Stimulated activated CD4-positive, alpha-beta T cell treated with anti-CD3 and anti-CD28 coated beads, Interleukin-2, amount 100 ng/mL, for 48 hours (primary cell): ENCODE results near the gene DISP2.

Experiments used
- DNase-seq, 2 donors: peaks; one replicate each; pipeline ENCODE4 v3.0.0-alpha.2; 2020

DISP2 gene

DNA sequence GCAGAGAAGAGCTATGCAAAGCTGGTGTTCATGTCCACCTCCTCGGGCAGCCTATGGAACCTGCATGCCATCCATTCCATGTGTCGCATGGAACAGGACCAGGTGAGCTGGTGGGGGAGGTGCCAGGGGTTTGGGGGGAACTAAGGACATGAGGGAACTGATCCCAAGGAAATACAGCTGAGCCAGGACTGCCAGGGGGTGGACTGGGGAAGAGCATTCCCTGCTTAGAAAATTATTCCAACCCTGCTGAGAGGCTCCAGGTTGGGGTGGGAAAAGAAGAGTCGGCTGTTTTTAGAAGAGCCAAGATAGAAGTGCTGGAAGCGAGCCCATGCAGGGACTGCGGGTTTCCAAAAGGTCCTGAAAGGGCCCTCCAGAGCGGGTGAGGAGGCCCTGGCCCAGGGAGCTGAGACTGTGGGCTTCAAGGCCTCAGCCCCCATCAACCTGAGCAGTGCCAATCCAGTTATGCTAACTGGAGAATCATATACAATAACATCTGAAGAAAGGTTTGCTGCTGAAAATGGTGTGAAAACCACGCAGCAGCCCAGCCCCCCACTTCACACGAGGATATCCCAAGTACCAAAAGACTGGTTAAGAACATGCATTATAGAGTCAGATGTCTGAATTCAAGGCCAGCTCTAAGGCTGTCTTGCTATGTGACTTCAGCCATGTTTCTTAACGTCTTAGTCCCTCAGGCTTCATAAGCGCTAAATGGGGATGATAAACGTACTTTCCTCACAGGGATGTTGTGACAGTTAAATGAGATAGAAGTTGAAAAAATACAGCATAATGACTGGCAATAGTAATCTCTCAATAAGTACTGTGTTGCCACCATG lies 7.8 kb downstream of the DISP2 start:
- no peak for DNase-seq

DNA sequence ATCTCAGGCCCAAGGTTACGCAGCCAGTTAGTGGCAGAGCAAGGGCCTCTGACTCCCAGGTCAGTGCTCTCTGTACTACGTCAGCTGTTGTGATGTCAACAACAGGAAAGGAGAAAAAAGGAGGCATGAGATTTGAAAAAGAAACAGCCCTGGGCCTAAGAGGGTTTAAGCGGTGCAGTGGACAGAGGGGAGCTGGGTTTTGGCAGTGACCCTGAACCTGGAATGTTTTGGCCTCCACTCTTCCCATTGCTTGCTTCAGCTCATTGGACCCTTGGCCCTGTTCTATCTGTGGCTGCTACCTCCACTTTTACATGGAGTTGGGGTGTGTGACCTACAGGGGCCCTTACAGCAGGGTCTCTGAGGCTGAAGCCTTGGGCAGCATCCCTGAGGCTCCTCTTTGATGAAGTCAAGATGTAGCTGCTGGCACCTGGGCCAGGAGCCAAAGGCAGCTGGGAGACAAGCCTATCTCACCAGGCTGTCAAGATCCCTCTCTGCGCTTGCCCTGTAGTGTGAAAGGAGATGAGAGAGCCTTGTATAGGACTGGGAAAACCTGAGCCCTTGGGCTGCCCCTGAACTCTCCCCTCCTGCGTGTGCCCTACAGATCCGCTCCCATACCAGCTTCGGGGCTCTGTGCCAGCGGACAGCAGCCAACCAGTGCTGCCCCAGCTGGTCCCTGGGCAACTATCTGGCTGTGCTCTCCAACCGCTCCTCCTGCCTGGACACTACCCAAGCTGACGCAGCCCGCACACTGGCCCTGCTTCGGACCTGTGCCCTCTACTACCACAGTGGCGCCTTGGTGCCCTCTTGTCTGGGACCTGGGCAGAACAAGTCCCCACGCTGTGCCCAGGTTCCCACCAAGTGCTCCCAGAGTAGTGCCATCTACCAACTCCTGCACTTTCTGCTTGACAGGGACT lies 8.7 kb downstream of the DISP2 start:
- DNase-seq = no peak

DNA sequence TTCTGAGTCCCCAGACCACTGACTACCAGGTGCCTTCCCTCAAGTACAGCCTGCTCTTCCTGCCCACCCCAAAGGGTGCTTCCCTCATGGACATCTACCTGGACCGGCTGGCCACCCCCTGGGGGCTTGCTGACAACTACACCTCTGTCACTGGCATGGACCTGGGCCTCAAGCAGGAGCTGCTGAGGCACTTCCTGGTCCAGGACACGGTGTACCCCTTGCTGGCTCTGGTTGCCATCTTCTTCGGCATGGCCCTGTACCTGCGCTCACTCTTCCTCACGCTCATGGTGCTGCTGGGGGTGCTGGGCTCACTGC lies 9.3 kb downstream of the DISP2 start:
- no peak for DNase-seq

DNA sequence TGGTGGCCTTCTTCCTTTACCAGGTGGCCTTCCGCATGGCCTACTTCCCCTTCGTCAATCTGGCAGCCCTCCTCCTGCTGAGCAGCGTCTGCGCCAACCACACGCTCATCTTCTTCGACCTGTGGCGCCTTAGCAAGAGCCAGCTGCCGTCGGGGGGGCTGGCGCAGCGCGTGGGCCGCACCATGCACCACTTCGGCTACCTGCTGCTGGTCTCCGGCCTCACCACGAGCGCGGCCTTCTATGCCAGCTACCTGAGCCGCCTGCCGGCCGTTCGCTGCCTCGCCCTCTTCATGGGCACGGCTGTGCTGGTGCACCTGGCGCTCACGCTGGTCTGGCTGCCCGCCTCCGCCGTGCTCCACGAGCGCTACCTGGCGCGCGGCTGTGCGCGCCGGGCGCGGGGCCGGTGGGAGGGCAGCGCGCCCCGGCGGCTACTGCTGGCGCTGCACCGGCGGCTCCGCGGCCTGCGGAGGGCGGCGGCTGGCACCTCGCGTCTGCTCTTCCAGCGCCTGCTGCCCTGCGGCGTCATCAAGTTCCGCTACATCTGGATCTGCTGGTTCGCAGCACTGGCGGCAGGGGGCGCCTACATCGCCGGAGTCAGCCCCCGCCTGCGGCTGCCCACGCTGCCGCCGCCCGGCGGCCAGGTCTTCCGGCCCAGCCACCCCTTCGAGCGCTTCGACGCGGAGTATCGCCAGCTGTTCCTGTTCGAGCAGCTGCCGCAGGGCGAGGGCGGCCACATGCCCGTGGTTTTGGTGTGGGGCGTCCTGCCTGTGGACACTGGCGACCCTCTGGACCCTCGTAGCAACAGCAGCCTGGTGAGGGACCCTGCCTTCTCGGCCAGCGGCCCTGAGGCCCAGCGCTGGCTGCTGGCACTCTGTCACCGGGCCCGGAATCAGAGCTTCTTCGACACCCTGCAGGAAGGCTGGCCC lies 9.9 kb downstream of the DISP2 start:
- DNase-seq = peak; percentile 77 to 82

DNA sequence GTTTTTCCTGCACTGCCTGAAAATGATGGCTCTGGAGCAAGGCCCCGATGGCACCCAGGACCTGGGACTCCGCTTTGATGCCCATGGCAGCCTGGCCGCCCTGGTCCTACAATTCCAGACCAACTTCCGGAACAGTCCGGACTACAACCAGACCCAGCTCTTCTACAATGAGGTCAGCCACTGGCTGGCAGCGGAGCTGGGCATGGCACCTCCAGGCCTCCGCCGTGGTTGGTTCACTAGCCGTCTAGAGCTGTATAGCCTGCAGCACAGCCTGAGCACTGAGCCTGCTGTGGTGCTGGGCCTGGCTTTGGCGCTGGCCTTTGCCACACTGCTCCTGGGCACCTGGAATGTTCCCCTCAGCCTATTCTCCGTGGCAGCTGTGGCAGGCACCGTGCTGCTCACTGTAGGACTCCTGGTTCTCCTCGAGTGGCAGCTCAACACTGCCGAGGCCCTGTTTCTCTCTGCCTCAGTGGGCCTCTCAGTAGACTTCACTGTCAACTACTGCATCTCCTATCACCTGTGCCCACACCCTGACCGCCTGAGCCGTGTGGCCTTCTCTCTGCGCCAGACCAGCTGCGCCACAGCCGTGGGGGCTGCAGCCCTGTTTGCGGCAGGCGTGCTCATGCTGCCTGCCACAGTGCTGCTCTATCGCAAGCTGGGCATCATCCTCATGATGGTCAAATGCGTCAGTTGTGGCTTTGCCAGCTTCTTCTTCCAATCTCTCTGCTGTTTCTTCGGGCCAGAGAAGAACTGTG lies 10.9 kb downstream of the DISP2 start:
- no peak for DNase-seq

DNA sequence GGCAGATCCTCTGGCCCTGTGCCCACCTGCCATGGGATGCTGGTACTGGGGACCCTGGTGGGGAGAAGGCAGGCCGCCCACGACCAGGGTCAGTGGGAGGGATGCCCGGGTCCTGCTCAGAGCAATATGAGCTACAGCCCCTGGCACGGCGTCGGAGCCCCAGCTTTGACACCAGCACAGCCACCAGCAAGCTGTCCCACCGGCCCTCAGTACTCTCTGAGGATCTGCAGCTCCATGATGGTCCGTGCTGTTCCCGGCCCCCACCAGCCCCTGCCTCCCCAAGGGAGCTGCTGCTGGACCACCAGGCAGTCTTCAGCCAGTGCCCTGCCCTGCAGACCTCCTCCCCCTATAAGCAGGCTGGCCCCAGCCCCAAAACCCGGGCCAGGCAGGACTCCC lies 11.5 kb downstream of the DISP2 start:
- no peak for DNase-seq

DNA sequence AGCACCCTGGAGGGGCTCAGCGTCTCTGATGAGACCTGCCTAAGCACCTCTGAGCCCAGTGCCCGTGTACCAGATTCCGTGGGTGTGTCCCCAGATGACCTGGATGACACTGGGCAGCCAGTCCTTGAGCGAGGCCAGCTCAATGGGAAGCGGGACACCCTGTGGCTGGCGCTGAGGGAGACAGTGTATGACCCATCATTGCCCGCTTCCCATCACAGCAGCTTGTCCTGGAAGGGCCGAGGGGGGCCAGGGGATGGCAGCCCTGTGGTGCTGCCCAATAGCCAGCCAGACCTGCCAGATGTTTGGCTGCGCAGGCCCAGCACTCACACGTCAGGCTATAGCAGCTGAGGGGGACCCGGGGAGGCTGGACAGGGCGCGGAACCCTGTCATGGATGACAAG lies 12.0 kb downstream of the DISP2 start:
- no peak for DNase-seq

DNA sequence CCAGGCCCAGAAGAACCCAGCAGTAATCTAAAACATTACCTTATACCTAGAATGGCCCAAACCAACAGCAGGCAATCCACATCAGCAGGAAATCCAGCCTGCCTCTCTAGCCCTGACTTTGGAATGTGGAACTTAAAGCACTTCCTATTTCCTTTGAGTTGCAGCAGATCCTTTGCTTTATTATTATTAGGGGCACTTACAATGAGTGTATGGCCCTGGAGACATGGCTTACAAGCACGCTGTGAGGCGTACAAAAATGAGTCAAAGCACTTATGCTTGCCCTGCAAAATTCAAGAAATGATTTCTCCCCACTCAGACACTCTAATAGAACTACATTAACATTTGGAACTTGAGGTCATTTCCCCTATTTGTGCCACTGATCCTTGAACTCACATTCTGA lies 15.0 kb downstream of the DISP2 start:
- DNase-seq = no peak

DNA sequence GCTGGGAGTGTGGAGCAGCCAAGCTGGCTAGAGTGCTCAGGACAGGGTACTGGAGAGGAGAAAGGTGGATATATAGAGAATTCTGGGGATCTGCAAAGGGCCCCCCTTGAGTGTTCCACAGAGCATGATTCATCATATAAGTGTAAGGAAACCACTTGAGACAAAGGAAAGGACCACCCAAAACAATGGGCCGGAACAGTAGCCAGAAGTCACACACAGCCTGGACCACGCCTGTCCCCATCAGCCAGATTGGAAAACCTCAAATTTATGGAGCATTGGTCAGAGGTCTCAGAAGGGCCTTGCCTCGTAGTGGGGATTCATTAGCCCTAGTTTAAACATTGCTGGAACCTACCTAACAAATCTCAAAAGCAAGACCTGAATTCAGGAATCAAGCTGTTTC lies 19.6 kb downstream of the DISP2 start:
- no peak for DNase-seq

DNA sequence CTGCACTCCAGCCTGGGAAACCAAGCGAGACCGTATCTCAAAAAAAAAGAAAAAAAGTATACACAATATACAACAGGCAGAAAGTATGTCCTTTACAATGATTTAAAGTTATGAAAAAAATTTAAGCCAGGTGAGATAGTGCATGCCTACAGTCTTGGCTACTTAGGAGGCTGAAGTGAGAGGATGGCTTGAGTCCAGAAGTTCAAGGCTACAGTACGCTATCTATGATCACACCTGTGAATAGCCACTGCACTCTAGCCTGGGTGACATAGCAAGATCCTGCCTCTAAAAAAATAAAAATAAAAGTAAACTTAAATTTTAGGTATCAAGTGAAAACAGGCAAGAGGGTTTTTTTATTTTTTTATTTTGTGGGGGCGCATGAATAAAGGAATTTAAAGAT lies 21.4 kb downstream of the DISP2 start:
- no peak for DNase-seq

DNA sequence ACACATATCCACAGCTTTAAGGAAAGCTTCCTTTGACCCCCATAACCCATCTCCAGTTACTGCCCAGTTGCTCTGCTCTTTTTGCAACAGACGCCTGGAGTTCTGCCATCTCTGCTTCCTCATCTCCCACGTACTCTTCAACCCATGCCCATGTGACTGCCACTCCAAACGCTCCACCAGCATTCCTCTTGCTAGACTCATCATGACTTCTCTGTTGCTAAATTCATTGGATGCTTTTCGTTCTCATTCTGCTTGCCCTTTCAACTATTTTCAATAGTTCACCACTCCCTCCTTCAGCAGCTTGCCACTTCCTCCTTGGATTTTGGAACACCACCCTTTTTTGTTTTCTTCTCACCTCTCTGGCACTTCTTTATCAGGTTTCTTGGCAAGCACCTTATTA lies 21.8 kb downstream of the DISP2 start:
- DNase-seq = no peak

DNA sequence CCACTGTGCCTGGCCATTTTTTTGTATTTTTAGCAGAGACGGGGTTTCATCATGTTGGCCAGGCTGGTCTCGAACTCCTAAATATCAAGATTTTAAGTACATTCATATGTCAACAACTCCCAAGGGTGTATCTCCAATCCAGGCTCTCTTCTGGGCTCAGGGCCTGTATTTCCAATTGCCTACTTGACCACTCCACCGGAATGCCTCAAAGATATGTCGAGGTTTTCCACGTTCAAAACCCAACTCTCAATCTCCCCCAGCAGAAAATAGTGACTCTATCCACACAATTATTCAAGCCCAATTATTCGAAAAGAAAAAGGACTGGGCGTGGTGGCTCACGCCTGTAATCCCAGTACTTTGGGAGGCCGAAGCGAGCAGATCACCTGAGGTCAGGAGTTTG lies 22.6 kb downstream of the DISP2 start:
- DNase-seq = no peak

DNA sequence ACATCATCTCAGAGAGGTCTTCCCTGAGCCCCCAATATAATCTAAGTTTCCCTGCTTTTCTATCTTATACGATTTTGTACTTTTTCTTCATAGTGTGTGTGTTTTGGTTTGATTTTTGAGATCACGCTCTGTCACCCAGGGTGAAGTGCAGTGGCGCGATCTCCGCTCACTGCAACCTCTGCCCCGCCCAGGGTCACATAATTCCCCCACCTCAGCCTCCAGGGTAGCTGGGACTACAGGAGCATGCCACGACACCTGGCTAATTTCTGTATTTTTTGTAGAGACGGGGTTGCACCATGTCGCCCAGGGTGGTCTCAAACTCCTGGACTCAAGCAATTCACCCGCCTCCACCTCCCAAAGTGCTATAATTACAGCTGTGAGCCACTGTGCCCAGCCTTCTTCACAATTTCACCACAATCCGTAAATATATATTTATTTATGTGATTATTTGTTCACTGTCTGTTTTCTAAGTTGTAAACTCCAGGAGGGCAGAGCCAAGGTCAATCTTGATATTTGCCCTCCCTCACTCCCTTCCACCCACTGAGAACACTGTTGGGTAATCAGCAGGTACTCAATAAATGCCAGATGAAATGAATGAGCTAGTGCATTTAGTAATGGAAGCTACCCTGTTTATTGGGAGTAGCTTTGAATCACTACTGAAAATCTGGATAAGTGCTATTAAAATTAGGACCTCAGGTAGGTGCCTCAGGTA lies 24.0 kb downstream of the DISP2 start:
- no peak for DNase-seq

DNA sequence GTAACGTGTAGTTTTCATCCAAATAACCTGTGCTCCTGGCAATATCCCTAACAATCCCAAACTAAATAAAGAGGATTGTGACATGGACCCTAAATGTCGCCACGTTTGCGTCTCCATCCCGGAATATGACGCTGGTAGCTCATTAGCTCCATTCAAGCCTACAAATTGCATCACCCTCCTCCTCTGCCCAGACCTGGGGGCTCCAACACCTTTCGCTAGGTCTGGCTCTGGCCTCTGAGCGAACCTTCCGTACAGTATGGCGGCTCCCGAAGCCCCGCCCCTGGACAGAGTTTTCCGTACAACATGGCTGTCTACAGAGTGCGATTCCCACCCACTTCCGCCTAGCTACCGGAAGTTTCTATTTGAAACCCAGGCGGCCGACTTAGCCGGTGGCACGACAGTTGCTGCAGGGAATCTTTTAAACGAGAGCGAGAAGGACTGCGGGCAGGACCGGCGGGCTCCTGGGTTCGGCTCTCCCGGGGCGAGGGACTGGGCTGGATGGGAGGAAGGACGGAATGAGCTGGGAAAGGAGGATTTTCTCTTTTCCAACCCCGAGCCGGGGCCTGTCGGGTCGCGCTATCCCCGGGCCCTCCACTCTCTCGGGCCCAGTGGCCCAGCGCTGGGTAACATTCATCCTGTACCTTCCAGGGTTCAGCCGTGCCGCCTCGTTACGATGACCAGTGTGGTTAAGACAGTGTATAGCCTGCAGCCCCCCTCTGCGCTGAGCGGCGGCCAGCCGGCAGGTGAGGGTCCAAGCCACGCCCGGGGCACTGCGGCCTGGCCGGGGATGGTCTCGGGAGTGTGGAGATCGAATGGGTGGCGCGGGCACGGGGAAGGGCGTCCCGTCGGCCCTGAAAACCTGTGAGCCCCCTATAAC lies 24.8 kb downstream of the DISP2 start, which contains the start of gene KNSTRN:
KNSTRN (plus strand) TSS at position 142 of the 877 bp plus-strand sequence; CDS start at position 257, 115 bp downstream.
- peak; percentile 91 to 93 for DNase-seq

DNA sequence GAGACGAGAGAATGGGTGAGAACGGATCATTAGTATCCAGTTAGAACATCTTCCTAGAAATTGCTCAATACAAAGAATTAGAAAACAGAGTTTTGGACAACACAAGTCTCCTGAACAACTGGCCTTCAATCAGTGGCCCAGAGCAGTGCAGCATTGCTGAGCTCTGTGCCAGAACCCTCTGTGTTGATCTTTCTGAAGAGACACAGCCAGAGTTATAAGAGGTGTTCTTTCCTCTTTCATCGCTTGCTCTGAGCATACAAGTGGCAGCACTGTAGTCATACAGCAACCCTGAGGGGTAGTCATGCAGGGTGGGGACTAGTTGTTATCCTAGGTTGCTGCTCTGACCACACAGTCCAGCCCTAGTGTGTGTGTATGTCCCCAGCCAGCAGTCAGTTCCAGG lies 28.5 kb downstream of the DISP2 start:
- DNase-seq = no peak

DNA sequence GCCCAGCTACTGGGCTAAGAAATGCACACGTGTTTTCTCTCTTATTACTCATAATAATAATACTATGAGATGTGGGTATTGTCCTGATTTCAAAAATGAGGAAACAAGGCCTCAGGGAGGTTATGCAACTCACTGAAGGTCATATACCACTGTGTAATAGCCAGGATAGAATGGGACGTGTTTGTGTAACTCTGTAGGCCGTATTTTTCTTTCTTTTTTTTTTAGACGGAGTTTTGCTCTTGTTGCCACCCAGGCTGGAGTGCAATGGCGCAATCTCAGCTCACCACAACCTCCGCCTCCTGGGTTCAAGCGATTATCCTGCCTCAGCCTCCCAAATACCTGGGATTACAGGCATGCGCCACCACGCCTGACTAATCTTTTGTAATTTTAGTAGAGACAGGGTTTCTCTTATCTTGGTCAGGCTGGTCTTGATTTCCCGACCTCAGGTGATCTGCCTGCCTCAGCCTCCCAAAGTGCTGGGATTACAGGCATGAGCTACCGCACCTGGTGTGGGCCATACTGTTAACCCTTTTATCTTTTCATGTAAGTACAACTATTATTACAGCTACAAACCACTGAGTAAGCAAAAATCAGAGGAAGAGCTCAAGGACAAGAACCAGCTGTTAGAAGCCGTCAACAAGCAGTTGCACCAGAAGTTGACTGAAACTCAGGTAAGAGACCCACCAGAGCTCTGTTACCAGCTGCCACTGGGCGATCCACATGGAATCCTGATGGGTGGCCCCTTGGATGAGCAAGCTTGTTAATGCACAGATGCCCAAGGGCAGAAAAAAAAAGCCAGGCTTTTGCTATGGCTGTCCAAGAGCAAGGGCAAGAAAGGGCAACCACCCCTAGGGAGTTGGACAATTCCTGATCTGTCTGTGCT lies 31.2 kb downstream of the DISP2 start:
- DNase-seq = no peak

DNA sequence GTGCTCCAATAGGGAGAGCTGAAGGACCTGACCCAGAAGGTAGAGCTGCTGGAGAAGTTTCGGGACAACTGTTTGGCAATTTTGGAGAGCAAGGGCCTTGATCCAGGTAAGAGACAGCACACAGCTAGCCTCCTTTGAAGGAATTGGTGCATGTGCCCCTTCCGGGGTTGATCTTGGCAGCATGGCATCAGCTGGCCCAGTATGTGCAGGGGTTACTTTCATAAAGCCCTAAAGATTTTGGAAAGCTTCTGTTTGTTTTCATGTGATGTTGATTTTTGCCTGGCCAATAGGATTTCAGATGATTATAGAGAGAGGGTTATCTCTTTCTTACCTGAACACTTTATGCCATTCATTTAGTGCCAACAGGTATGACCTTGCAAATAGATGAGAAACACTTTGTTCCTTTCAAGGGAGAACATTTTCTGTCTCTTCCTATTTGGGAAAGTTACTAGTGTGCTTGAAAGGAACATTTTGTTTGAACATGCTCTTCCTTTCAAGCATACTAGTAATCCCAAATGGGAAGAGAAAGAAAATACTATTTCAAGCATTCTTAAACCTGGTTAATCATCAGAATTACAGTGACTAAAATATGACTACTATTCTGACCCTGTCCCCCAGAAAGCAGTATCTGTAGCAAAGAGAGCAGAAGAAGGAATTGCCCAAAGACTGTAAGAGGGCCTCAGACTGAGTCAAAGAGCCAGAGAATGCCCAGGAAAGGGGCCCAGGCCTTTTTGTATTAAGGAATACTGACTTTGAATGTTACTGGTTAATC lies 32.0 kb downstream of the DISP2 start:
- DNase-seq = no peak
